Body of pancreas (tissue), 4 donors: ENCODE data around the gene HELB.

Experiments used
- POLR2A ChIP-seq, 3 donors: fragments of 450-650 bp; IDR thresholded peaks; one replicate each; pipeline ENCODE4 v1.6.1; 2016; ENCODE audit warnings: antibody characterized with exemption in 3 of 3, mild to moderate bottlenecking in 2 of 3
- TF ChIP-seq, protein P1 (sequence below), 7 experiments: fragments of 450-650 bp in 4 of 7; fragments of 200-600 bp in 3 of 7; sonication (generic) in 3 of 7; IDR thresholded peaks; one replicate each; pipeline ENCODE4 v1.5.1; 2016 to 2019; ENCODE audit warnings: antibody characterized with exemption in 7 of 7

GRCh38 chr12:66304296-66304900 lies 2.1 kb downstream of the HELB start:
- TF ChIP-seq, protein P1, sequence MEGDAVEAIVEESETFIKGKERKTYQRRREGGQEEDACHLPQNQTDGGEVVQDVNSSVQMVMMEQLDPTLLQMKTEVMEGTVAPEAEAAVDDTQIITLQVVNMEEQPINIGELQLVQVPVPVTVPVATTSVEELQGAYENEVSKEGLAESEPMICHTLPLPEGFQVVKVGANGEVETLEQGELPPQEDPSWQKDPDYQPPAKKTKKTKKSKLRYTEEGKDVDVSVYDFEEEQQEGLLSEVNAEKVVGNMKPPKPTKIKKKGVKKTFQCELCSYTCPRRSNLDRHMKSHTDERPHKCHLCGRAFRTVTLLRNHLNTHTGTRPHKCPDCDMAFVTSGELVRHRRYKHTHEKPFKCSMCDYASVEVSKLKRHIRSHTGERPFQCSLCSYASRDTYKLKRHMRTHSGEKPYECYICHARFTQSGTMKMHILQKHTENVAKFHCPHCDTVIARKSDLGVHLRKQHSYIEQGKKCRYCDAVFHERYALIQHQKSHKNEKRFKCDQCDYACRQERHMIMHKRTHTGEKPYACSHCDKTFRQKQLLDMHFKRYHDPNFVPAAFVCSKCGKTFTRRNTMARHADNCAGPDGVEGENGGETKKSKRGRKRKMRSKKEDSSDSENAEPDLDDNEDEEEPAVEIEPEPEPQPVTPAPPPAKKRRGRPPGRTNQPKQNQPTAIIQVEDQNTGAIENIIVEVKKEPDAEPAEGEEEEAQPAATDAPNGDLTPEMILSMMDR (IDR thresholded peaks at IDR 0.05): no peak
- TF ChIP-seq POLR2A (IDR thresholded peaks at IDR 0.05): no peak
